Stimulated activated naive CD8-positive, alpha-beta T cell treated with anti-CD3 and anti-CD28 coated beads, Interleukin-15, Interleukin-2, amounts not matched to agents 100 ng/mL and 50 ng/mL, for 24 hours (primary cell): ENCODE data around the gene MET.
"Not testable (repeated sequence)": the region's sequence is repeated elsewhere in the genome, so short reads cannot be mapped to it uniquely, and the experiment has no call there.

Experiments used
- H3K27ac Mint-ChIP-seq: one replicate; pipeline ENCODE4 v1.8.0; 2021; ENCODE audit warnings: mild to moderate bottlenecking, mixed read lengths
- H3K27me3 Mint-ChIP-seq: one replicate; pipeline ENCODE4 v1.8.0; 2021; ENCODE audit warnings: mixed read lengths
- H3K36me3 Mint-ChIP-seq: one replicate; pipeline ENCODE4 v1.8.0; 2021; ENCODE audit warnings: low read depth, mixed read lengths
- H3K4me1 Mint-ChIP-seq: one replicate; pipeline ENCODE4 v1.8.0; 2021; ENCODE audit warnings: low read depth, mixed read lengths
- H3K4me3 Mint-ChIP-seq: one replicate; pipeline ENCODE4 v1.8.0; 2021; ENCODE audit warnings: mild to moderate bottlenecking, mixed read lengths
- H3K9me3 Mint-ChIP-seq: one replicate; pipeline ENCODE4 v1.8.0; 2021; ENCODE audit warnings: mixed read lengths

MET gene

DNA sequence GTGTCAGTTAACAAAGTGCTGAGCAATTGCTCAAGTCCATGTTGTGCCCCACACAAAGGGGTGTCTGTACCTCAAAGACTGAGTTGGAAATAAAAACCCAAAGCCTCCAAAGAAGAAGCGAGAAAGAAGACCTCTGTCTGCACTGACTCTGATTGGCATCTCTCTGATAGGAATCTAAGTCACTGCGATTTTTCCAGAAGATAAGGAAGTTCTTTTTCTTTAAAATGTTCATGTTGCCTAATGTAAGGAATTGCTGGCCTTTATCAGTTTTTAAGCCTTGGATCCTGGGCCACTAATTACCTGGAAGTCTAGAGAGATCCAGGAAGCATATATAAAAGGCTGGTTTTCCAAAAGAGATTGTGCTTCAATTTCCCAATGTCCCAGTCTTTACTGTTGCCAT, 24.1 kb upstream of the MET start:
- Mint-ChIP-seq H3K4me3 (no peak overlapping the region), H3K9me3 (no peaks in the 10 kb centered on the region), H3K27ac (no peak overlapping the region), H3K36me3 (no peaks in the 10 kb centered on the region), H3K4me1 (no peaks in the 10 kb centered on the region), H3K27me3 (peaks cover 32% of the 10 kb centered on the region)

DNA sequence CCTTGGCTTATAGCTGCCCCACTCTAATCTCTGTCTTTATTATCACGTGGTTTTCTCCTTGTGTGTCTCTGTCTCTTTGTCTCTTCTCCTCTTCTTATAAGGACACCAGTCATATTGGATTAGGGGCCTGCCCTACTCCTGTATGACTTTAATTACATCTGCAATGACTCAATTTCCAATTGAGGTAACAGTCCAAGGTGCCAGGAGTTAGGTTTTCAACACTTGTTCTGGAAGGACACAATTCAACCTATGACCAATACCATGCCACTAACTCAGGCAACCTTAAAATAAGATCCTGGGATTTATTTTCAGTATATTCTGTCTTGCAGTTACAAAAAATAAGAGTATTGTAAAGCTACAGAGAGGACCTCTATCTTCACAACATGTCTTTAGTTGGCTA, 21.6 kb upstream of the MET start:
- Mint-ChIP-seq H3K36me3 (no peaks in the 10 kb centered on the region), H3K27me3 (peaks cover 20% of the 10 kb centered on the region), H3K27ac (no peak overlapping the region), H3K4me1 (no peaks in the 10 kb centered on the region), H3K4me3 (no peak overlapping the region), H3K9me3 (no peaks in the 10 kb centered on the region)

DNA sequence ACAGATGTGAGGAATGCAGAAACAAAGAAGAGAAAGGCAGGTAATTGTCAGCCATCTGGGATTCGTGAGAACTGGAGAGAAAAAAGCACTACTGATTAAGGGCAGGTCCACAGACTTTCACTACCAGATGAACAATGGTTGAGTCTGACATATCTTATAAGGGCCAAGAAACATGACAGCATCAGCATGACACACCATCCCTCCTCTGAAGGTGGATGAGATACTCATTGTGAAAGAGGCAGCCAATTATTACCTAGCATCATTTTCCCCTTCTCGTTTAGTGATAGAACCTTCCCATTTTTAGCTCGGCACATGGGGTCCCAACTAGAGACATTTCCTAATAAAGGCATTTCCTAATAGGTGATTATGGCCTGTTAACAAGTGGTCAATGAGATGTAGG, 19.2 kb upstream of the MET start:
- Mint-ChIP-seq H3K4me1 (no peaks in the 10 kb centered on the region), H3K9me3 (no peaks in the 10 kb centered on the region), H3K27ac (no peak overlapping the region), H3K27me3 (peaks cover 18% of the 10 kb centered on the region), H3K36me3 (no peaks in the 10 kb centered on the region), H3K4me3 (no peak overlapping the region)

DNA sequence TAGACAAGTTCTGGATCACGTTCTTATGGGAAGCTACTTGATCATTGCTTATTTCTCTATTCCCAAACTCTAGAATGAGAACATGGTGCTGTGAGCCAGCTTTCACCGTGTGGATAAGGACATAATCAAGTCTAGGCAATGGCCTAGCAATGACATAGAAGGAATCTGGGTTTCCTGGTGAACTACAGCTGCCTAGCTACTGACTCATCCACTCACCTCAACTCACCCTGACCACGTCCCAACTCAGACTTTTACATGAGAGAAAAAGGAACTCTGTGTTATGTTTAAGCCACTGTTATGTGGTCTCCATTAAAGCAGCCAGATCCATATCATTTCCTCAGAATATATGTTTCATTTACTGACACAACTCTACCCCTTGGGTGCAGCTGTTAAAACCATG, 18.8 kb upstream of the MET start:
- Mint-ChIP-seq H3K4me1 (no peaks in the 10 kb centered on the region), H3K9me3 (no peaks in the 10 kb centered on the region), H3K27me3 (peaks cover 16% of the 10 kb centered on the region), H3K36me3 (no peaks in the 10 kb centered on the region), H3K4me3 (no peak overlapping the region), H3K27ac (no peak overlapping the region)

GRCh38 chr7:116653646-116654045, 18.4 kb upstream of the MET start:
- Mint-ChIP-seq H3K27me3 (peaks cover 14% of the 10 kb centered on the region), H3K4me3 (no peak overlapping the region), H3K9me3 (no peaks in the 10 kb centered on the region), H3K4me1 (no peaks in the 10 kb centered on the region), H3K27ac (no peak overlapping the region), H3K36me3 (no peaks in the 10 kb centered on the region)

- not testable (repeated sequence) for H3K36me3 Mint-ChIP-seq, H3K9me3 Mint-ChIP-seq, H3K4me1 Mint-ChIP-seq, H3K27ac Mint-ChIP-seq, H3K4me3 Mint-ChIP-seq
- H3K27me3 Mint-ChIP-seq, result peaks cover 33% of the 10 kb centered on the region
Measured at GRCh38 chr7:116659248-116659647, 12.7 kb upstream of the MET start.

GRCh38 chr7:116661865-116662264, 10.1 kb upstream of the MET start:
- Mint-ChIP-seq H3K4me1 (no peaks in the 10 kb centered on the region), H3K4me3 (no peak overlapping the region), H3K27me3 (peaks cover 51% of the 10 kb centered on the region), H3K27ac (no peak overlapping the region), H3K36me3 (no peaks in the 10 kb centered on the region), H3K9me3 (peaks cover 6% of the 10 kb centered on the region)

DNA sequence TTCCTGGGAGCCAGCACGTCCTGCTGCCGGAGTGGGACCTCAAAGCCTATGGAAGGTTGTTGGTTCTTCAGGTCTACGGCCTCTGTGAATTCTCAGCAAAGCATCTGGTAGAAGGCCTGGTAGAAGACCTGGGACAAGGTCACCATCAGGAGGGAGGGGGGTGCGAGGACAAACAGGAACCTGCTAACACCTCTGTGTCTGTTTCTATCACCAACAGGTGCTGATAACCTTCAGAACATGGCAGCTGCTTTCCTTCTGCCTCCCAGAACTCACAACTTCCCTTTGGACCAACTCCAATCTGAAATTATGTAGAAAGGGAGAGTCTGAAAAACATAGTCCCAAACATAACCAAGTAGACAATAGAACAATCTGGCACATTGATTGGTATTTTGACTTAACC, 8.3 kb upstream of the MET start:
- Mint-ChIP-seq H3K27ac (no peak overlapping the region), H3K4me1 (no peaks in the 10 kb centered on the region), H3K36me3 (no peaks in the 10 kb centered on the region), H3K9me3 (peaks cover 6% of the 10 kb centered on the region), H3K4me3 (no peak overlapping the region), H3K27me3 (peaks cover 63% of the 10 kb centered on the region)

DNA sequence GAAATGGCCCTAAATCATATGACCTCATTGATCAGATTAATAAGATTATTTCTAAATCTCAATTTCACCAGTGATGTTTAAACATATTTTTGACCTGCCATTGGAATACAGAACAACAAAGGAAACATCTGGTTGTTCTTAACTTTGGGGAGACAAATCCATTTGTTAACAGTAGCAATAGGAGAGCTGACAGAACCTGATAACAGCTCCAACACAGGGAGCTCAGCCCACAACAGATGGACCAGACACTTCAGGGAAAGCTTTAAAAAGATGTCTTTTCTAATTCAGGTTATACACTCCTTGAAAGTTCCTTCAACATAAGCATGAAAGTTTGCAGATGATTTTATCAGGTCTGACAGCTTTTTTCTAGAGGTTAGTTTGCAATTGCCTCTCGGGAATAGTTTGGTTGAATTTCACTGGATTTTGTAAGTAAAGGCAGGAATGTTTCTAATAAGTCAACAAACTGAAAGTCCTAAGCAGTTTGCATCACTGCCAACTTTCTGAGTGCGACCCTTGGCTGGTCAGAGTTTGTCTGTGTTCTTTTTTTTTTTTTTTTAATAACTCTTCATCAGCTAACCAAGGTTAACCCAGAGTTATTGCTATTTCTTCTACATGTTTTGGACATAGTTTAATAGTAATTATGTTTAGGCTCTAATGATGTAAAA, 6.5 kb upstream of the MET start:
- Mint-ChIP-seq H3K4me3 (no peak overlapping the region), H3K36me3 (no peaks in the 10 kb centered on the region), H3K9me3 (peaks cover 2% of the 10 kb centered on the region), H3K27ac (no peak overlapping the region), H3K27me3 (peaks cover 62% of the 10 kb centered on the region), H3K4me1 (no peaks in the 10 kb centered on the region)

DNA sequence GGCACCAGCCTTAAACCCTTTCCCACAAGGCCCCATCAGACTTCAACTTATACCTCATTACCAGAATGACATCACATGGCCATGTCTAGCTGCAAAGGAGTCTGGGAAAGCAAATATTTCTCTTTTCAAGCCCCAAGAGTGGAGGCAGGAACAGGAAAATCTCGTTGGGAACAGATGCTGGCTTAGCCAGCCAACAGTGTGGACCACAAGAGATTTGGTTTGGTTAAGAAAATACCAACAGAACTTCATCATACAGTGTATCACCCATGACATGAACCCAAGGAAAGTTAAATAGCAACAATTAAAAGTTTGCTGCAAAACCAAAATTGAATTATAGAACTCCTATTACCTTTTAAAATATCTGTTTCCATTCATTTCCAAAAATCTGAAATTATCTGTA, 2.2 kb upstream of the MET start:
- Mint-ChIP-seq H3K9me3 (no peaks in the 10 kb centered on the region), H3K4me1 (peaks cover 6% of the 10 kb centered on the region), H3K27ac (no peak overlapping the region), H3K36me3 (no peaks in the 10 kb centered on the region), H3K4me3 (no peak overlapping the region), H3K27me3 (peaks cover 75% of the 10 kb centered on the region)

DNA sequence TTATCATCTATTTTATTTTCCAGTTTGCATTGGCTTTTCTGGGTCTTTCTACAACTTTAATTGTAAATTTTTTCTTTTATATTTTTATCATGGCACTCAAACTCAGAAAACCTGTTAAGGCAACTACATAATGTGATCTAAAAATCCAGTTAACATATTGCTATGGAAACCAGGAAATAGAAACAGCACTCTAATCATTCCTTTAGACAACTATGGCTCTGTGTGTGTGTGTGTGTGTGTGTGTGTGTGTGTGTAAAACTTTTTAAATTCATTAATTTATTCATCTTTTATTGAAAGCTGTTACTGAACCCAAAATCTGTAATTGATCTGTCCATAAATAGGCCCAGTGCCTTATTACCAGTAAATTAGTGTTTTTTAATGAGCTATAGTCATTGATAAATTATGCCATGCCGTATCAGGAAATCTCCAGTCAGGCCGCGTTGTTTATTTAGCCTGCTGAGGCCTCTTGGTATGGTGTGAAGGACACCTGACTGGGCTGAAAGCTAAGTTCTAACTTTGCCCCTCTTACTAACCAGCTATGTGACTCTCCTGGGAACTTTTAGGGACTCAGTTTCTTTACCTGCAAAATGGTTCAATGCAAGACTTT, 1.5 kb upstream of the MET start:
- no peaks in the 10 kb centered on the region for H3K36me3 Mint-ChIP-seq
- no peak overlapping the region for H3K27ac Mint-ChIP-seq
- H3K9me3 Mint-ChIP-seq, result no peaks in the 10 kb centered on the region
- peaks cover 74% of the 10 kb centered on the region for H3K27me3 Mint-ChIP-seq
- H3K4me1 Mint-ChIP-seq, result peaks cover 6% of the 10 kb centered on the region
- H3K4me3 Mint-ChIP-seq, result no peak overlapping the region

DNA sequence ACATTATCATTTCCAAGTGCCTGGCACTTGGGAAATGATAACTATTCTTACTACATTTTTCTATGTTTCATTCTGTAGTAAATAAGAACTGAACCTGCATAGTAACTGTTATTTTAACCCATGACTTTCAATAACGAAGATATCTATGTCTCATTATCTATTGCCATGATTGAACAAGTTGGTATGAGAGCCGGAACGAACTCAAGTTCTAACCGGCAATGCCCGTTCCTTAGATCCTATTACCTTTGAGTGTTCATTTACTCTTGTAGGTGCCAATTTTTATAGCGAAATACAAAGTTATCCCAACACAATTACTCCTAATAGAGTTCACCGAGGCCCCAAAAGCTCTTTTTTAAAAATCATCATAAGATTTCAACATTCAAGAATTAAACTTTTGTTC, 885 bp upstream of the MET start:
- Mint-ChIP-seq H3K4me3 (peak overlapping the region; percentile 71), H3K27ac (no peak overlapping the region), H3K4me1 (peaks cover 6% of the 10 kb centered on the region), H3K36me3 (no peaks in the 10 kb centered on the region), H3K9me3 (no peaks in the 10 kb centered on the region), H3K27me3 (peaks cover 74% of the 10 kb centered on the region)

GRCh38 chr7:116672596-116673456, 830 bp downstream of the MET start:
- Mint-ChIP-seq H3K4me1 (peaks cover 6% of the 10 kb centered on the region), H3K27me3 (peaks cover 84% of the 10 kb centered on the region), H3K36me3 (no peaks in the 10 kb centered on the region), H3K9me3 (no peaks in the 10 kb centered on the region), H3K4me3 (peak overlapping the region; percentile 47), H3K27ac (no peak overlapping the region)

DNA sequence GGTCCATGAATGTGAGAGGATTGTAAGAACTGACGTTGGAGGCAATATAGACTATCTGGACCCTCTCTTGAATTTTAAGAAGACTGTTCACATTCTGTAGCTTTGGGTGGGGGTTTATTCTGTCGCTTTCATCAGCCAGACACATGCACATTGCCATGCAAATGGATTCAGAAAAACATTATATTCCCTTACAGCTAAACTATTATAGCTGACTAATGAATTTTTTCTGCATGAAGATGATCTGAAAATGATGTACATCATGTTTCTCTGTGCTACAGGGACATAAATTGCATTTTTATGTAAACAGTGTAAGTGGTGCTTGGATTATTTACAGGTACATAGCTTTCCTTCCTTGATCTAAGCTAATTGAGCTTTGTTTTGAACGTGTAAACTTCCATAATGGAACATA, 1.5 kb downstream of the MET start:
- Mint-ChIP-seq H3K27me3 (peaks cover 82% of the 10 kb centered on the region), H3K27ac (no peak overlapping the region), H3K9me3 (no peaks in the 10 kb centered on the region), H3K4me1 (peaks cover 6% of the 10 kb centered on the region), H3K4me3 (no peak overlapping the region), H3K36me3 (no peaks in the 10 kb centered on the region)

- H3K4me1 Mint-ChIP-seq, result peaks cover 6% of the 10 kb centered on the region
- H3K36me3 Mint-ChIP-seq, result no peaks in the 10 kb centered on the region
- H3K4me3 Mint-ChIP-seq, result no peak overlapping the region
- no peaks in the 10 kb centered on the region for H3K9me3 Mint-ChIP-seq
- H3K27me3 Mint-ChIP-seq, result peaks cover 80% of the 10 kb centered on the region
- H3K27ac Mint-ChIP-seq, result no peak overlapping the region
Measured at GRCh38 chr7:116674508-116675173, 2.6 kb downstream of the MET start.
